NCI-H524 (cell line): Measurements from ENCODE around the gene CD8B2.
"Not testable (repeated sequence)": the region's sequence is repeated elsewhere in the genome, so short reads cannot be mapped to it uniquely, and the experiment has no call there.

ENCODE experiments used
- DNase-seq, 2 experiments: peaks; one replicate each; lab custom pipeline; 2025; lab: John Stamatoyannopoulos, UW

CD8B2 gene

GRCh38 chr2:106551417-106552130 lies 64.4 kb downstream of the CD8B2 start:
- no peak for DNase-seq

DNA sequence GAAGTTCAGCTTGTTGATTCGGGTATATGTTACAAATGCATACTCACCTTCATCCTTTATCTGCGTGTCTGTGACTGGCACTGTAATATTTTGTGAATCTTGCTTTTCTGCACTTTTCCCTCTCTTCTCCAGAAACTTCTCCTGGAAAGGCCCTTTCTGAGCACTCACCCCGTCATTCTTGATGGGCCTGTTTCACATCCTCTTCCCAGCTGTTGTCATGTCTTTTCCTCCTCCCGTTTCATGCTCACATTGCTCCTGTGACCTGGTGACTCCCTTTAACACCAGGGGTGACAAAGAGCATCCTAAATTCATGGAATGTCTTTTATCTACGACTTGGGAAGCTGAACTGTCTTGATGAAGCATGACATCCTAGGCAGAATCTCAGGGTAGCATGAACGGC lies 65.8 kb downstream of the CD8B2 start:
- no peak for DNase-seq

- no peak for DNase-seq
Observed at GRCh38 chr2:106553321-106553720, 66.2 kb downstream of the CD8B2 start.

GRCh38 chr2:106554411-106554810 lies 67.2 kb downstream of the CD8B2 start:
- DNase-seq = no peak

DNA sequence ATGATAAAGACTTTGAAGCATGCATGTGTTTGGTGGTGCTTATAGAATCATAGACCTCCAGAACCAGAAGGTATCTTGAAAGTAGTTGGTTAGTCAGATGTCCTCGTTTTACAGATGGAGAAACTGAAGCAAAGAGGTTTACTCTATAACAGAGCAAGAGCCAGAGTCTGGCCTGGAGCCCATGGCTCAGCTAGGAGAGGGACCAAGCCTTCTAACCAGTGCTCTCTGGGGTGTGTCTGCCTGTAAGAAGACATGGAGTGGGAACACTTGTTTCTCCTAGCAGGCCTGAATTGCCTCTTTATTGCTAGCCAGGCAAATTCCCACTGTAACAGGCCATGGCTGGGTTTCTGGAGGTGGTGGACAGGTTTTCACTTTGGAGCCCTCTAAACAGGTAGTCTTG lies 67.9 kb downstream of the CD8B2 start:
- no peak for DNase-seq

DNA sequence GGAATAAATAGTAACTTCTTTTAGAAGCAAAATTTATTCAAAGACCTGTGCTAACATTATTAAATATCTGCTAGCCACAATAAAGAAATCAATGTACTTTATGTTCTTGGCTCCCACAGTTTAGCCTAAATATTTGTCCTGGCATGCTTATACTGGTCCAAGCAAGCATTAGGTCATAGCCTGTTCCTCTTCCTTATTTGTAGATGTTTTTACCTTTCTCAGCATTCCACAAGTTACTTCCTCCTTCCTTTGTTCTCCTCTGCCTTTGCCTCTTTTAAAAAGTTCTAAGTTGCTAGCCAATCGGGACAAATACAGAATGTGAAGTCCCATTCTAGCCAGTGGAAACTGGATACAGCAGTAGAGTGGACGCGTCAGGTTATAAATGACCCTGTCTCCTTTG lies 72.6 kb downstream of the CD8B2 start:
- not testable (repeated sequence) for DNase-seq

GRCh38 chr2:106560773-106561172 lies 73.6 kb downstream of the CD8B2 start:
- DNase-seq = no peak

GRCh38 chr2:106561356-106561755 lies 74.2 kb downstream of the CD8B2 start:
- DNase-seq = peak; percentile 76 to 94

DNA sequence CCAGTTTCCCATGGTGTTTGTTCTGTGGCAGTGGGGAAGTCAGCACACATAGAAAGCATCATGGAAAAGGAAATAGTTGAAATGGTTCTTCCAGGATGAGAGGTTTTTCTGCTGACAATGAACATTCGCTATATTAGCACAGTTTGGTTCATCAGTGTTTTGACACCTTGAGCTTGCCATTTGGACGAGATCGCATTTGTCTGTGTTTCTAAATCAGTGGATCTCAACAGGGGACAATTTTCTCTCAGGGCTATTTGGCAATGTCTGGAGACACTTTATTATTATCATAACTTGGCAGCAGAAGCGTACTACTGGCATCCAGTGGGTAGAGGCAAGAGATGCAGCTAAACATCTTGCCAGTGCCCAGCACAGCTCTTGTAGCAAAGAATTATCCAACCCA lies 74.6 kb downstream of the CD8B2 start:
- DNase-seq = peak in 1 of 2 experiments; percentile 17

GRCh38 chr2:106562268-106563186 lies 75.4 kb downstream of the CD8B2 start:
- DNase-seq = peak; percentile 22 to 65

GRCh38 chr2:106563195-106563594 lies 76.0 kb downstream of the CD8B2 start:
- peak; percentile 39 to 65 for DNase-seq

- no peak for DNase-seq
Observed at GRCh38 chr2:106565599-106565998, 78.4 kb downstream of the CD8B2 start.

- DNase-seq = peak; percentile 6 to 47
Observed at GRCh38 chr2:106566050-106566449, 78.9 kb downstream of the CD8B2 start.

DNA sequence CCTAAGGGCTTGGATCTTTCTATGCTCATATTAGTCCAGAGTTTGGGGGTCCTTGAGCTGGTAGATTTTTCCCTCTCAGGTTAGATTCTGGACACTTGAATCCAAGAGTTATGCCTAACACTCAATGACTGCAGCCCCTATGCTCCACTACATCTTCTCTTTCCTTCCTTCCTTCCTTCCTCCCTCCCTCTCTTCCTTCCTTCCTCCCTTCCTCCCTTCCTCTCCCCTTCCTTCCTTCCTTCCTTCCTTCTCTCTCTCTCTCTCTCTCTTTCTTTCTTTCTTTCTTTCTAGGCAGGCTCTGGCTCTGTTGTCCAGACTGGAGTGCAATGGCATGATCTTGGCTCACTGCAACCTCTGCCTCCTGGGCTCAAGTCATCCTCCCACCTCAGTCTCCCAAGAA lies 79.3 kb downstream of the CD8B2 start:
- DNase-seq = not testable (repeated sequence)

GRCh38 chr2:106570316-106570715 lies 83.2 kb downstream of the CD8B2 start:
- no peak for DNase-seq
